ENCODE measurements around the gene NRIP1. TPM values are rescaled to one million over a fixed set of nuclear protein-coding genes. Genes with fewer than 3 reads are reported as not detected.

The NRIP1 gene
- total RNA-seq, 1 experiment from 2014 or later = 14.6 TPM

DNA sequence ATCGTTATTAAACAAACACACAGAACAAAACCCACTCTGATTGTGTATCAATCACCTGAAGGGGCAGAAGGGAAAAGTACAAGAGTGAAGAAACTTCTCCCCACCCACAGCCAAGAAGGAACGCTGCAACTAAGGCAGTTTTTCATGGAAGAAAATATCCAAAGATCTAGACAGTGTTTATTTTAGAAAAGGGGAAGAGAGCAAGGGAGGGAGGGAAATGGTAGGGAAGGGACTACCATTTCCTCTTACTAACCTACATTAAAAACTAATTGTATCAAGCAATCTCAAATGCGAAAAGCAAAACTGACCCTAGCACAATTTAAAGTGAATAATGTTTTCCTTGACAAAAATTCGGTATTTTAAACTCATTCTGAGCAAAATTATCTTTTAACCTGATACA is 3.5 kb downstream of the NRIP1 start:
- H3K27ac ChIP-seq (ENCODE audit: low read depth, low read length, poor library complexity, severe bottlenecking) = no peak overlapping the region
- TF ChIP-seq EZH2 (IDR thresholded peaks at IDR 0.05; ENCODE audit: borderline replicate concordance, low read depth, low read length, poor library complexity, severe bottlenecking) = no peak
- TF ChIP-seq, protein P1, sequence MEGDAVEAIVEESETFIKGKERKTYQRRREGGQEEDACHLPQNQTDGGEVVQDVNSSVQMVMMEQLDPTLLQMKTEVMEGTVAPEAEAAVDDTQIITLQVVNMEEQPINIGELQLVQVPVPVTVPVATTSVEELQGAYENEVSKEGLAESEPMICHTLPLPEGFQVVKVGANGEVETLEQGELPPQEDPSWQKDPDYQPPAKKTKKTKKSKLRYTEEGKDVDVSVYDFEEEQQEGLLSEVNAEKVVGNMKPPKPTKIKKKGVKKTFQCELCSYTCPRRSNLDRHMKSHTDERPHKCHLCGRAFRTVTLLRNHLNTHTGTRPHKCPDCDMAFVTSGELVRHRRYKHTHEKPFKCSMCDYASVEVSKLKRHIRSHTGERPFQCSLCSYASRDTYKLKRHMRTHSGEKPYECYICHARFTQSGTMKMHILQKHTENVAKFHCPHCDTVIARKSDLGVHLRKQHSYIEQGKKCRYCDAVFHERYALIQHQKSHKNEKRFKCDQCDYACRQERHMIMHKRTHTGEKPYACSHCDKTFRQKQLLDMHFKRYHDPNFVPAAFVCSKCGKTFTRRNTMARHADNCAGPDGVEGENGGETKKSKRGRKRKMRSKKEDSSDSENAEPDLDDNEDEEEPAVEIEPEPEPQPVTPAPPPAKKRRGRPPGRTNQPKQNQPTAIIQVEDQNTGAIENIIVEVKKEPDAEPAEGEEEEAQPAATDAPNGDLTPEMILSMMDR (conservative IDR thresholded peaks at IDR 0.05; ENCODE audit: low read depth, low read length) = no peak
- ChIA-PET POLR2A (ENCODE audit: low non-redundant PET) (no interaction called here), CTCF (no interaction called here)
- no peak overlapping the region for H3K4me3 ChIP-seq (ENCODE audit: low read depth, low read length, poor library complexity, severe bottlenecking)
- intact Hi-C loops (cut with micrococcal nuclease; ENCODE audit: unreplicated experiment) = loop anchor here (10.0 kb wide), 1 partner anchor 196 kb away; no protein-coding TSS in a partner anchor
- H3K27me3 ChIP-seq (replicated peaks; ENCODE audit: insufficient read depth, low read depth, low read length, poor library complexity) = no peaks in the 10 kb centered on the region
- H3K36me3 ChIP-seq (ENCODE audit: insufficient read depth, low read length, poor library complexity, severe bottlenecking) = no peaks in the 10 kb centered on the region
- peaks cover 69% of the 10 kb centered on the region for H3K4me1 ChIP-seq (ENCODE audit: insufficient read depth, low read length, poor library complexity, severe bottlenecking)
- no peaks in the 10 kb centered on the region for H3K9me3 ChIP-seq (ENCODE audit: low read depth, low read length, poor library complexity, severe bottlenecking)
- no peak for DNase-seq (ENCODE audit: low spot score)
- no TSS peak for BruUV-seq (replicated peaks)

DNA sequence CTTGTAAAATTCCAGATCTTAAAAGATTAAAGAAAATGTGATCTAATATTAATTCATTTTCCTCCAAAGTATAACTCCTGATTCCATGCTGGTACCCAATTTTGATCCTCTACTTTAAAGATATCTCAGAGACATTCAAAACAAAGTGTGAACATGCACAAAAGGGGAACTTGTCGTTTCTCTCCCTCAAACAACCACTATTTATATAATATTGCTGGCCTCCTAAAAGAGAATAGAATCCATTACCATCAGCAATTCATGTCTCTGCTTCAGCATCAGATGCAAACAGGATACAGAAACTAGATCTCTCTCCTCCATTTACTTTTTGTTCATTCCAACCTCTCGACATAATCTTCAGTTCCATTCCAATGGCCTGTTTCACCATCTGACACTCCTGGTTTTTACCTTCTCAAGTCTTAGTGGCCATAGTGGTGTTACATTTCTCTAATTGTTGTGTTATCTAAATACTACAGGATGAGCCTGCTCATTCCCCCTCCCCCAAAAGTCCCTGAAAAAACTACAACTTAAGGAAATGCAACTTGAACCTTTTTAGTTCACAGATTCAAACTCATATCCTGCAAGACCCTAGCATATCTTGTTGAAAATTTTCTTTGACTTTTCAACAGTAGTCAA is 4.1 kb downstream of the NRIP1 start:
- no TSS peak for BruUV-seq (replicated peaks)
- ChIA-PET POLR2A (ENCODE audit: low non-redundant PET) (no interaction called here), CTCF (no interaction called here)
- peaks cover 70% of the 10 kb centered on the region for H3K4me1 ChIP-seq (ENCODE audit: insufficient read depth, low read length, poor library complexity, severe bottlenecking)
- no peak overlapping the region for H3K27ac ChIP-seq (ENCODE audit: low read depth, low read length, poor library complexity, severe bottlenecking)
- intact Hi-C loops (cut with micrococcal nuclease; ENCODE audit: unreplicated experiment) = loop anchor here (10.0 kb wide), 1 partner anchor 196 kb away; no protein-coding TSS in a partner anchor
- no peak for DNase-seq (ENCODE audit: low spot score)
- no peak for TF ChIP-seq EZH2 (IDR thresholded peaks at IDR 0.05; ENCODE audit: borderline replicate concordance, low read depth, low read length, poor library complexity, severe bottlenecking)
- TF ChIP-seq, protein P1 (conservative IDR thresholded peaks at IDR 0.05; ENCODE audit: low read depth, low read length) = no peak
- no peaks in the 10 kb centered on the region for H3K36me3 ChIP-seq (ENCODE audit: insufficient read depth, low read length, poor library complexity, severe bottlenecking)
- no peaks in the 10 kb centered on the region for H3K9me3 ChIP-seq (ENCODE audit: low read depth, low read length, poor library complexity, severe bottlenecking)
- no peaks in the 10 kb centered on the region for H3K27me3 ChIP-seq (replicated peaks; ENCODE audit: insufficient read depth, low read depth, low read length, poor library complexity)
- H3K4me3 ChIP-seq (ENCODE audit: low read depth, low read length, poor library complexity, severe bottlenecking) = no peak overlapping the region

DNA sequence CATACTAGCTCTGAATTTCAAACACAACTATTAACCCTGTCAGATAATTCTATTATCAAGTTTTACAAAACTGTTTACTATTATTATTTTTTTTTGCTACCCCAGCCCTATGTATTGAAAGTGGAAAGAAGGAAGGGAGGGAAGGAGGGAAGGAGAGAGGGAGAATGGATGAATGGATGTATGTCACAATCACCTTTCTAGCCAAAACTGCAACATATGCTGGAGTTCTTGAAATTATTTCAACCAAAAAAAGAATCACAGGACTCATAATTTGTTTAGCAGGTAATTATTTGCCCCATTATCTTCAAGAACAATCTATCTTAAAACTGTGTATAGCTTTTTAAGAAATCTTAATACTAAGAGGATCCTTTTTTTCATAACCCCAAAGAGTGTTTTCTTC is 5.4 kb downstream of the NRIP1 start:
- H3K36me3 ChIP-seq (ENCODE audit: insufficient read depth, low read length, poor library complexity, severe bottlenecking) = no peaks in the 10 kb centered on the region

More for the DNA sequence above, 5.4 kb downstream of the NRIP1 start:
- ChIA-PET CTCF (no interaction called here), POLR2A (ENCODE audit: low non-redundant PET) (no interaction called here)
- peak overlapping the region; percentile 55 for H3K27ac ChIP-seq (ENCODE audit: low read depth, low read length, poor library complexity, severe bottlenecking)
- H3K4me3 ChIP-seq (ENCODE audit: low read depth, low read length, poor library complexity, severe bottlenecking) = no peak overlapping the region
- no TSS peak for BruUV-seq (replicated peaks)
- H3K9me3 ChIP-seq (ENCODE audit: low read depth, low read length, poor library complexity, severe bottlenecking) = no peaks in the 10 kb centered on the region
- peaks cover 79% of the 10 kb centered on the region for H3K4me1 ChIP-seq (ENCODE audit: insufficient read depth, low read length, poor library complexity, severe bottlenecking)
- intact Hi-C loops (cut with micrococcal nuclease; ENCODE audit: unreplicated experiment) = loop anchor here (1.0 kb wide), 1 partner anchor 424 kb away; no protein-coding TSS in a partner anchor
- TF ChIP-seq EZH2 (IDR thresholded peaks at IDR 0.05; ENCODE audit: borderline replicate concordance, low read depth, low read length, poor library complexity, severe bottlenecking) = no peak
- TF ChIP-seq, protein P1 (conservative IDR thresholded peaks at IDR 0.05; ENCODE audit: low read depth, low read length) = no peak
- DNase-seq (ENCODE audit: low spot score) = no peak
- no peaks in the 10 kb centered on the region for H3K27me3 ChIP-seq (replicated peaks; ENCODE audit: insufficient read depth, low read depth, low read length, poor library complexity)
